Mesendoderm (in vitro differentiated cells): ENCODE data around the gene CHMP4B.

Experiments
- DNase-seq: peaks from one replicate; pipeline ENCODE4 v3.0.0; 2013
- H2AK5ac ChIP-seq: 2 replicates; pipeline ENCODE4 v1.6.1; 2013; ENCODE audit warnings: low read length, inconsistent platforms
- H2BK120ac ChIP-seq: 2 replicates; pipeline ENCODE4 v1.6.1; 2013; ENCODE audit warnings: low read depth, mild to moderate bottlenecking, low read length, moderate library complexity, mixed read lengths
- H2BK15ac ChIP-seq: replicated peaks from 2 replicates; pipeline ENCODE4 v1.6.1; 2013; ENCODE audit warnings: low read depth, mild to moderate bottlenecking, moderate library complexity
- H2BK5ac ChIP-seq: 2 replicates; pipeline ENCODE4 v1.6.1; 2013; ENCODE audit warnings: low read length, inconsistent platforms
- H3K18ac ChIP-seq: 2 replicates; pipeline ENCODE4 v1.6.1; 2013; ENCODE audit warnings: mild to moderate bottlenecking, low read length, mixed read lengths
- H3K23ac ChIP-seq: one replicate; pipeline ENCODE4 v1.6.1; 2013; ENCODE audit warnings: low read length
- H3K27ac ChIP-seq: 2 replicates; pipeline ENCODE4 v1.5.1; 2013; ENCODE audit warnings: low read depth, mild to moderate bottlenecking, inconsistent platforms, low read length, moderate library complexity
- H3K27me3 ChIP-seq: 2 replicates; pipeline ENCODE4 v1.6.1; 2013; ENCODE audit warnings: low read length, control low read depth, mild to moderate bottlenecking, inconsistent platforms; ENCODE audit not compliant: insufficient read depth, poor library complexity
- H3K36me3 ChIP-seq: 2 replicates; pipeline ENCODE4 v1.6.1; 2013; ENCODE audit warnings: low read length, inconsistent platforms; ENCODE audit not compliant: control insufficient read depth, insufficient read depth
- H3K4ac ChIP-seq: one replicate; pipeline ENCODE4 v1.6.1; 2013; ENCODE audit warnings: low read depth, mild to moderate bottlenecking, low read length, moderate library complexity
- H3K4me1 ChIP-seq: 2 replicates; pipeline ENCODE4 v1.6.1; 2013; ENCODE audit warnings: low read depth, low read length, inconsistent platforms; ENCODE audit not compliant: control insufficient read depth
- H3K4me2 ChIP-seq: 2 replicates; pipeline ENCODE4 v1.6.1; 2013; ENCODE audit warnings: low read length
- H3K4me3 ChIP-seq: 2 replicates; pipeline ENCODE4 v1.5.1; 2013; ENCODE audit warnings: mild to moderate bottlenecking, low read length
- H3K56ac ChIP-seq: one replicate; pipeline ENCODE4 v1.6.1; 2013; ENCODE audit warnings: low read length
- H3K79me1 ChIP-seq: 2 replicates; pipeline ENCODE4 v1.6.1; 2013; ENCODE audit warnings: low read length, inconsistent platforms
- H3K79me2 ChIP-seq: 2 replicates; pipeline ENCODE4 v1.6.1; 2013; ENCODE audit warnings: mild to moderate bottlenecking, low read length; ENCODE audit not compliant: control insufficient read depth, insufficient read depth
- H3K9ac ChIP-seq: 2 replicates; pipeline ENCODE4 v1.6.1; 2013; ENCODE audit warnings: low read length, inconsistent platforms
- H4K5ac ChIP-seq: one replicate; pipeline ENCODE4 v1.6.1; 2013; ENCODE audit warnings: low read length
- H4K8ac ChIP-seq: one replicate; pipeline ENCODE4 v1.6.1; 2013; ENCODE audit warnings: low read depth, mild to moderate bottlenecking, control low read depth, low read length, moderate library complexity
- WGBS: extraction: QIAGEN DNeasy Blood & Tissue Kit; methylation state at CpG from one replicate; pipeline ENCODE4 v1.1.7; 2013; ENCODE audit warnings: low lambda C conversion rate, missing lambda C conversion rate; ENCODE audit not compliant: insufficient coverage; ENCODE audit errors: extremely low coverage; 5-methylcytosine and 5-hydroxymethylcytosine counted together

CHMP4B gene

GRCh38 chr20:33829636-33830035 is 18.5 kb downstream of the CHMP4B start:
- H4K8ac ChIP-seq: no peak overlapping the region
- no peaks in the 10 kb centered on the region for H3K36me3 ChIP-seq
- H2AK5ac ChIP-seq: no peak overlapping the region
- WGBS: no CpG with 5 or more reads among the region's 3 CpGs
- H4K5ac ChIP-seq: no peak overlapping the region
- no peak overlapping the region for H3K18ac ChIP-seq
- no peak overlapping the region for H3K9ac ChIP-seq
- H3K79me2 ChIP-seq: peaks cover 13% of the 10 kb centered on the region
- H3K4me3 ChIP-seq: no peak overlapping the region
- H3K27ac ChIP-seq: no peak overlapping the region
- no peak for DNase-seq
- no peak overlapping the region for H2BK5ac ChIP-seq
- H3K4me1 ChIP-seq: peaks cover 16% of the 10 kb centered on the region
- H3K4me2 ChIP-seq: no peak overlapping the region
- H3K23ac ChIP-seq: no peak overlapping the region
- no peaks in the 10 kb centered on the region for H3K27me3 ChIP-seq
- H3K4ac ChIP-seq: no peak overlapping the region
- peaks cover 19% of the 10 kb centered on the region for H3K79me1 ChIP-seq
- H2BK120ac ChIP-seq: no peak overlapping the region
- no peak overlapping the region for H3K56ac ChIP-seq
- H2BK15ac ChIP-seq: no peak overlapping the region

DNA sequence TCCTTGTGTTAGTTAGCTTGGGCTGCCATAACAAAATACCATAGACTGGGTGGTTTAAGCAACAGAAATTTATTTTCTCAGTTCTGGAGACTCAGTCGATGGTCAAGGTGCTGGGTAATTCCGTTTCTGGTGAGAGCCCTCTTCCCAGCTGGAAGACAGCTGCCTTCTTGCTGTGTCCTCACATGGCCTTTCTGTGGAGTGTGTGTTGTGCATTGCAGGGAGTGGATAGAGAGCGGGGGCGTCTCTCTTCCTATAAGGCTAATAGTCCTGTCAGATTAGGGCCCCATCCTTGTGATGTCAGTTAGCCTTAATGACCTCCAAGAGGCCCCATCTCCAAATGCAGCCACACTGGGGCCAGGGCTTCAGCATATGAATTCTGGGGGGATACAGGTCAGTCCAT is 19.2 kb downstream of the CHMP4B start:
- no peaks in the 10 kb centered on the region for H3K36me3 ChIP-seq
- peaks cover 14% of the 10 kb centered on the region for H3K4me1 ChIP-seq
- H2AK5ac ChIP-seq: no peak overlapping the region
- H3K9ac ChIP-seq: no peak overlapping the region
- peaks cover 19% of the 10 kb centered on the region for H3K79me1 ChIP-seq
- H2BK15ac ChIP-seq: no peak overlapping the region
- no peak overlapping the region for H3K23ac ChIP-seq
- no peak overlapping the region for H3K4me2 ChIP-seq
- no peak overlapping the region for H2BK120ac ChIP-seq
- H3K4ac ChIP-seq: no peak overlapping the region
- H3K79me2 ChIP-seq: peaks cover 13% of the 10 kb centered on the region
- no peak for DNase-seq
- WGBS: no CpG with 5 or more reads among the region's 4 CpGs
- H3K4me3 ChIP-seq: no peak overlapping the region
- no peak overlapping the region for H4K5ac ChIP-seq
- no peak overlapping the region for H4K8ac ChIP-seq
- H3K27me3 ChIP-seq: no peaks in the 10 kb centered on the region
- no peak overlapping the region for H3K27ac ChIP-seq
- no peak overlapping the region for H3K18ac ChIP-seq
- H3K56ac ChIP-seq: no peak overlapping the region
- no peak overlapping the region for H2BK5ac ChIP-seq

- Histone ChIP-seq H3K4me3 (no peak overlapping the region), H3K27ac (no peak overlapping the region), H2BK120ac (no peak overlapping the region), H2BK5ac (no peak overlapping the region), H2AK5ac (no peak overlapping the region), H3K18ac (no peak overlapping the region), H2BK15ac (no peak overlapping the region), H3K36me3 (no peaks in the 10 kb centered on the region), H3K9ac (no peak overlapping the region), H3K4me2 (no peak overlapping the region), H3K79me1 (peaks cover 18% of the 10 kb centered on the region), H4K5ac (no peak overlapping the region), H3K4me1 (peaks cover 2% of the 10 kb centered on the region), H3K23ac (no peak overlapping the region), H3K27me3 (no peaks in the 10 kb centered on the region), H4K8ac (no peak overlapping the region), H3K56ac (no peak overlapping the region), H3K4ac (no peak overlapping the region), H3K79me2 (peaks cover 8% of the 10 kb centered on the region)
- DNase-seq: no peak
- WGBS: no CpG with 5 or more reads among the region's 11 CpGs
These were observed 21.1 kb downstream of the CHMP4B start for GRCh38 chr20:33832103-33832804.

GRCh38 chr20:33833333-33833732 is 22.2 kb downstream of the CHMP4B start:
- H3K4me1 ChIP-seq: peaks cover 2% of the 10 kb centered on the region
- no peak overlapping the region for H3K18ac ChIP-seq
- H3K4me3 ChIP-seq: no peak overlapping the region
- H3K9ac ChIP-seq: no peak overlapping the region
- H3K4ac ChIP-seq: no peak overlapping the region
- H2BK120ac ChIP-seq: no peak overlapping the region
- no peaks in the 10 kb centered on the region for H3K36me3 ChIP-seq
- H3K27ac ChIP-seq: no peak overlapping the region
- H2AK5ac ChIP-seq: no peak overlapping the region
- H3K56ac ChIP-seq: no peak overlapping the region
- H3K23ac ChIP-seq: no peak overlapping the region
- no peak overlapping the region for H2BK15ac ChIP-seq
- no peak overlapping the region for H4K8ac ChIP-seq
- DNase-seq: no peak
- H3K4me2 ChIP-seq: no peak overlapping the region
- WGBS: no CpG with 5 or more reads among the region's 1 CpG
- H2BK5ac ChIP-seq: no peak overlapping the region
- peaks cover 20% of the 10 kb centered on the region for H3K79me1 ChIP-seq
- no peaks in the 10 kb centered on the region for H3K27me3 ChIP-seq
- H4K5ac ChIP-seq: no peak overlapping the region
- H3K79me2 ChIP-seq: peaks cover 9% of the 10 kb centered on the region

DNA sequence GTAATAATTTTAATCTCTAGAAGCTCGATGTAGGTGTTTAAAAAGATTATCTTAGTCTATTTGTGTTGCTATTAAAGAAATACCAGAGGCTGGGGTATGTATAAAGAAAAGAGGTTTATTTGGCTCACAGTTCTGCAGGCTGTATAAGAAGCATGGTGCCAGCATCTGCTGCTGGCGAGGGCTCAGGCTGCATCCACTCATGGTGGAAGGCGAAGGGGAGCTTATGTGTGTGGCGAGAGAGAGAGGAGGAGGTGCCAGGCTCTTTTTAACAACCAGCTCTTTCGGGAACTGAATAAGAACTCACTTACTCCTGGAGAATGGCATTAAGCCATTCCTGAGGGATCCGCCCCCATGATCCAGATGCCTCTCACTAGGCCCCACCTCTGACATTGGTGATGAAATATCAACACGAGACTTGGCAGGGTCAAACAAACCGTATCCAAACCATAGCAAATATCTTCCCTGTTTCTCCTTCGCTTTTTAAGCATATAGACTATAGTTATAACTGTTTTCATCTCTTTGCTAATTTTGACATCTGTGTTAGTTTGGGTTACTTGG is 24.5 kb downstream of the CHMP4B start:
- Histone ChIP-seq H4K8ac (no peak overlapping the region), H4K5ac (no peak overlapping the region), H3K4me1 (peaks cover 2% of the 10 kb centered on the region)

DNA sequence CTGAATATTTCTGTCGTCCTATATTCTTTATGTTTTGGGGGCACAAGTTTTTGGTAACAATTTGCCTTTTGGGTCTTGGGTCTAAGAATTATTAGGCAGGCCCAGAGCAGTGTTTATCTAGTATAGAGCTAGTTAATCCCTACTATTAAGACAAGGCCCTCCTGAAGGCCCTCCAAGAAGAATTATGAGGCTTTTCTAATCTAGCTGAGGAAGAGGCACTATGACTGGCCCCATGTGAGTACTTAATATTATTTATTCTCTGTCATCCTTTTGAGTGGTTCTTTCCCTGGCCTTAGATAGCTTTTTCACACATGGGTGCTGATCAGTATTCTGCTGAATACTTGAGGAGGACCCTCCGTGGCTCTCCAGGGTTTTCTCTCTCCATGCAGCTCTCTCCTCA is 25.1 kb downstream of the CHMP4B start:
- Histone ChIP-seq H2AK5ac (no peak overlapping the region), H3K4me3 (no peak overlapping the region), H3K23ac (no peak overlapping the region), H4K8ac (no peak overlapping the region), H3K18ac (no peak overlapping the region), H3K79me1 (peaks cover 30% of the 10 kb centered on the region), H3K56ac (no peak overlapping the region), H3K79me2 (peaks cover 11% of the 10 kb centered on the region), H3K4me1 (peaks cover 2% of the 10 kb centered on the region), H2BK15ac (no peak overlapping the region), H4K5ac (no peak overlapping the region), H3K9ac (no peak overlapping the region), H3K4me2 (no peak overlapping the region), H3K27ac (no peak overlapping the region), H3K4ac (no peak overlapping the region), H3K36me3 (no peaks in the 10 kb centered on the region), H2BK120ac (no peak overlapping the region), H2BK5ac (no peak overlapping the region), H3K27me3 (no peaks in the 10 kb centered on the region)
- DNase-seq: no peak
- whole genome bisulfite sequencing: no CpG with 5 or more reads among the region's 2 CpGs

More for the DNA sequence above, 24.5 kb downstream of the CHMP4B start:
- H3K23ac ChIP-seq: no peak overlapping the region
- H3K9ac ChIP-seq: no peak overlapping the region
- H2AK5ac ChIP-seq: no peak overlapping the region
- H3K18ac ChIP-seq: no peak overlapping the region
- no peak overlapping the region for H3K27ac ChIP-seq
- H3K4ac ChIP-seq: no peak overlapping the region
- peaks cover 27% of the 10 kb centered on the region for H3K79me1 ChIP-seq
- no peak overlapping the region for H2BK120ac ChIP-seq
- H3K27me3 ChIP-seq: no peaks in the 10 kb centered on the region
- H3K36me3 ChIP-seq: no peaks in the 10 kb centered on the region
- no CpG with 5 or more reads among the region's 9 CpGs for WGBS
- H2BK5ac ChIP-seq: no peak overlapping the region
- H3K4me2 ChIP-seq: no peak overlapping the region
- H3K4me3 ChIP-seq: no peak overlapping the region
- H3K79me2 ChIP-seq: peaks cover 9% of the 10 kb centered on the region
- no peak overlapping the region for H2BK15ac ChIP-seq
- H3K56ac ChIP-seq: no peak overlapping the region
- peak; percentile 18 for DNase-seq
